ENCODE measurements around the gene ZMIZ1. TPM values are rescaled to one million over a fixed set of nuclear protein-coding genes. Genes with fewer than 3 reads are reported as not detected.

The ZMIZ1 gene
- total RNA-seq, 4 donors from 2014 or later: 18.7 to 188 (median 36.7) TPM

GRCh38 chr10:79189853-79190435 is 121.2 kb downstream of the ZMIZ1 start:
- H3K4me3 ChIP-seq: no peak overlapping the region
- intact Hi-C loops (cut with DNase I; ENCODE audit: low total_unique reads): loop anchor here (5.0 to 10.0 kb wide), 2 partner anchors 118 to 885 kb away; no protein-coding TSS in a partner anchor
- no peaks in the 10 kb centered on the region for H3K36me3 ChIP-seq
- no peak for TF ChIP-seq POLR2A (IDR thresholded peaks at IDR 0.05)
- TF ChIP-seq, protein P1, sequence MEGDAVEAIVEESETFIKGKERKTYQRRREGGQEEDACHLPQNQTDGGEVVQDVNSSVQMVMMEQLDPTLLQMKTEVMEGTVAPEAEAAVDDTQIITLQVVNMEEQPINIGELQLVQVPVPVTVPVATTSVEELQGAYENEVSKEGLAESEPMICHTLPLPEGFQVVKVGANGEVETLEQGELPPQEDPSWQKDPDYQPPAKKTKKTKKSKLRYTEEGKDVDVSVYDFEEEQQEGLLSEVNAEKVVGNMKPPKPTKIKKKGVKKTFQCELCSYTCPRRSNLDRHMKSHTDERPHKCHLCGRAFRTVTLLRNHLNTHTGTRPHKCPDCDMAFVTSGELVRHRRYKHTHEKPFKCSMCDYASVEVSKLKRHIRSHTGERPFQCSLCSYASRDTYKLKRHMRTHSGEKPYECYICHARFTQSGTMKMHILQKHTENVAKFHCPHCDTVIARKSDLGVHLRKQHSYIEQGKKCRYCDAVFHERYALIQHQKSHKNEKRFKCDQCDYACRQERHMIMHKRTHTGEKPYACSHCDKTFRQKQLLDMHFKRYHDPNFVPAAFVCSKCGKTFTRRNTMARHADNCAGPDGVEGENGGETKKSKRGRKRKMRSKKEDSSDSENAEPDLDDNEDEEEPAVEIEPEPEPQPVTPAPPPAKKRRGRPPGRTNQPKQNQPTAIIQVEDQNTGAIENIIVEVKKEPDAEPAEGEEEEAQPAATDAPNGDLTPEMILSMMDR (IDR thresholded peaks at IDR 0.05): no peak
- no peaks in the 10 kb centered on the region for H3K9me3 ChIP-seq
- H3K27me3 ChIP-seq: no peaks in the 10 kb centered on the region
- peak overlapping the region; percentile 64 to 78 for H3K27ac ChIP-seq
- DNase-seq: no peak
- peaks cover 3 to 12% of the 10 kb centered on the region in 2 donors for H3K4me1 ChIP-seq

GRCh38 chr10:79190740-79191261 is 122.0 kb downstream of the ZMIZ1 start:
- Histone ChIP-seq H3K27me3 (no peaks in the 10 kb centered on the region), H3K4me1 (peaks cover 6 to 7% of the 10 kb centered on the region in 2 donors), H3K27ac (peak overlapping the region; percentile 64 to 78), H3K36me3 (no peaks in the 10 kb centered on the region), H3K9me3 (no peaks in the 10 kb centered on the region), H3K4me3 (no peak overlapping the region)
- DNase-seq: no peak
- TF ChIP-seq POLR2A (IDR thresholded peaks at IDR 0.05): no peak
- TF ChIP-seq, protein P1 (IDR thresholded peaks at IDR 0.05): no peak
- intact Hi-C loops (cut with DNase I; ENCODE audit: low total_unique reads): loop anchor here (10.0 kb wide), 1 partner anchor 886 kb away; no protein-coding TSS in a partner anchor

- H3K4me1 ChIP-seq: peaks cover 0 to 6% of the 10 kb centered on the region in 2 donors
- intact Hi-C loops (cut with DNase I; ENCODE audit: low total_unique reads): loop anchor here (10.0 kb wide), 1 partner anchor 887 kb away; no protein-coding TSS in a partner anchor
- H3K27ac ChIP-seq: peak overlapping the region; percentile 53 to 78
- no peak for DNase-seq
- no peaks in the 10 kb centered on the region for H3K9me3 ChIP-seq
- H3K4me3 ChIP-seq: no peak overlapping the region
- no peaks in the 10 kb centered on the region for H3K27me3 ChIP-seq
- no peaks in the 10 kb centered on the region for H3K36me3 ChIP-seq
- TF ChIP-seq, protein P1 (IDR thresholded peaks at IDR 0.05): no peak
- no peak for TF ChIP-seq POLR2A (IDR thresholded peaks at IDR 0.05)
These were observed 123.3 kb downstream of the ZMIZ1 start for GRCh38 chr10:79191951-79192676.

- Histone ChIP-seq H3K9me3 (no peaks in the 10 kb centered on the region), H3K4me1 (peaks cover 0 to 6% of the 10 kb centered on the region in 2 donors), H3K36me3 (no peaks in the 10 kb centered on the region), H3K4me3 (no peak overlapping the region), H3K27ac (peak overlapping the region; percentile 53 to 78), H3K27me3 (no peaks in the 10 kb centered on the region)
- no peak for DNase-seq
- TF ChIP-seq, protein P1 (IDR thresholded peaks at IDR 0.05): no peak
- no peak for TF ChIP-seq POLR2A (IDR thresholded peaks at IDR 0.05)
- intact Hi-C loops (cut with DNase I; ENCODE audit: low total_unique reads): loop anchor here (10.0 kb wide), 1 partner anchor 888 kb away; no protein-coding TSS in a partner anchor
These were observed 123.9 kb downstream of the ZMIZ1 start for GRCh38 chr10:79192677-79193003.
